Liver (tissue), 9 donors: Measurements from ENCODE around the gene NDFIP1. TPM values are rescaled to one million over a fixed set of nuclear protein-coding genes. Genes with fewer than 3 reads are reported as not detected.
A peak's percentile ranks its signal among the peaks of the same experiment; 100 is the strongest.
"Not testable (repeated sequence)": the region's sequence is repeated elsewhere in the genome, so short reads cannot be mapped to it uniquely, and the experiment has no call there.

ENCODE experiments used
- DNase-seq: peaks from one replicate; pipeline ENCODE4 v3.0.0-alpha.2; 2017; ENCODE audit warnings: low spot score
- H3K27ac ChIP-seq, 2 donors: one replicate each; pipeline ENCODE4 v1.7.0; 2013; ENCODE audit warnings: inconsistent platforms in 2 of 2, low read length in 2 of 2, control low read depth in 1 of 2, low read depth in 1 of 2, mild to moderate bottlenecking in 1 of 2
- H3K27me3 ChIP-seq, 4 donors: one replicate each; pipeline versions ENCODE4 v1.6.1 to v1.7.0; 2013; ENCODE audit warnings: low read length in 3 of 4, inconsistent platforms in 1 of 4, mild to moderate bottlenecking in 1 of 4, moderate library complexity in 1 of 4; ENCODE audit not compliant: control insufficient read depth in 4 of 4, insufficient read depth in 4 of 4
- H3K36me3 ChIP-seq, 4 donors: one replicate each; pipeline versions ENCODE4 v1.6.1 to v1.7.0; 2013; ENCODE audit warnings: low read length in 3 of 4, mild to moderate bottlenecking in 3 of 4, low read depth in 1 of 4, moderate library complexity in 1 of 4; ENCODE audit not compliant: control insufficient read depth in 4 of 4, insufficient read depth in 3 of 4
- H3K4me1 ChIP-seq, 4 donors: one replicate each; pipeline versions ENCODE4 v1.6.1 to v1.7.0; 2013; ENCODE audit warnings: low read length in 3 of 4, mild to moderate bottlenecking in 3 of 4, moderate library complexity in 1 of 4; ENCODE audit not compliant: control insufficient read depth in 4 of 4, insufficient read depth in 4 of 4
- H3K4me3 ChIP-seq, 3 donors: one replicate each; pipeline versions ENCODE4 v1.6.1 to v1.7.0; 2013; ENCODE audit warnings: low read length in 3 of 3, control low read depth in 1 of 3, low read depth in 1 of 3, mild to moderate bottlenecking in 1 of 3
- H3K9ac ChIP-seq, 2 donors: one replicate each; pipeline ENCODE4 v1.7.0; 2013; ENCODE audit warnings: low read length in 2 of 2, mild to moderate bottlenecking in 2 of 2, moderate library complexity in 2 of 2, control low read depth in 1 of 2, low read depth in 1 of 2
- H3K9me3 ChIP-seq, 4 donors: one replicate each; pipeline versions ENCODE4 v1.6.1 to v1.7.0; 2013; ENCODE audit warnings: low read length in 3 of 4; ENCODE audit not compliant: control insufficient read depth in 4 of 4
- CTCF ChIP-seq: fragments of 150-350 bp; IDR thresholded peaks from 2 replicates; pipeline ENCODE4 v1.5.1; 2017; ENCODE audit warnings: improper control_type of control experiment, low read depth, low read length; ENCODE audit not compliant: missing input control
- EGR1 ChIP-seq, 2 donors: IDR thresholded peaks; 2 replicates each; pipeline ENCODE4 v1.6.1; 2016 to 2018; ENCODE audit warnings: antibody characterized with exemption in 2 of 2, low read depth in 2 of 2
- FOXA1 ChIP-seq: IDR thresholded peaks from 2 replicates; pipeline ENCODE4 v1.6.1; 2016; ENCODE audit warnings: antibody characterized with exemption
- FOXA2 ChIP-seq: IDR thresholded peaks from 2 replicates; pipeline ENCODE4 v1.6.1; 2016; ENCODE audit warnings: antibody characterized with exemption
- GABPA ChIP-seq, 2 donors: IDR thresholded peaks in 1 of 2; conservative IDR thresholded peaks in 1 of 2; 2 replicates each; pipeline ENCODE4 v1.6.1; 2016; ENCODE audit warnings: antibody characterized with exemption in 2 of 2, mild to moderate bottlenecking in 1 of 2, moderate library complexity in 1 of 2
- HNF4A ChIP-seq, 2 donors: conservative IDR thresholded peaks; 2 replicates each; pipeline ENCODE4 v1.6.1; 2016; ENCODE audit warnings: antibody characterized with exemption in 2 of 2, mild to moderate bottlenecking in 2 of 2
- HNF4G ChIP-seq: IDR thresholded peaks from 2 replicates; pipeline ENCODE4 v1.6.1; 2016; ENCODE audit warnings: antibody characterized with exemption
- JUND ChIP-seq, 2 donors: IDR thresholded peaks; 2 replicates each; pipeline ENCODE4 v1.6.1; 2016; ENCODE audit warnings: antibody characterized with exemption in 2 of 2
- MAX ChIP-seq: IDR thresholded peaks from 2 replicates; pipeline ENCODE4 v1.6.1; 2016; ENCODE audit warnings: antibody characterized with exemption
- NR2F2 ChIP-seq: IDR thresholded peaks from 2 replicates; pipeline ENCODE4 v1.6.1; 2016; ENCODE audit warnings: antibody characterized with exemption
- RAD21 ChIP-seq, 2 donors: IDR thresholded peaks; 2 replicates each; pipeline ENCODE4 v1.6.1; 2016; ENCODE audit warnings: antibody characterized with exemption in 2 of 2, mild to moderate bottlenecking in 2 of 2
- RXRA ChIP-seq, 2 donors: IDR thresholded peaks; 2 replicates each; pipeline ENCODE4 v1.6.1; 2017 to 2018; ENCODE audit warnings: antibody characterized with exemption in 2 of 2, mild to moderate bottlenecking in 1 of 2
- SP1 ChIP-seq: IDR thresholded peaks from 2 replicates; pipeline ENCODE4 v1.6.1; 2018; ENCODE audit warnings: antibody characterized with exemption, mild to moderate bottlenecking
- TAF1 ChIP-seq: conservative IDR thresholded peaks from 2 replicates; pipeline ENCODE4 v1.6.1; 2016; ENCODE audit warnings: antibody characterized with exemption, mild to moderate bottlenecking
- YY1 ChIP-seq: IDR thresholded peaks from 2 replicates; pipeline ENCODE4 v1.6.1; 2016; ENCODE audit warnings: antibody characterized with exemption, mild to moderate bottlenecking
- WGBS: extraction: QIAGEN DNeasy Blood & Tissue Kit; methylation state at CpG from one replicate; pipeline ENCODE4 v1.1.7; 2013; 5-methylcytosine and 5-hydroxymethylcytosine counted together
- polyA plus RNA-seq, 2 donors: library from polyadenylated mRNA; stranded (reverse) in 1 of 2; unstranded in 1 of 2; fragments of 200-250 nt in 1 of 2; fragments of >200 nt in 1 of 2; fragmentation: Nextera tagmentation in 1 of 2; extraction: Ambion mirVana in 1 of 2; gene quantifications; one replicate each; pipeline versions ENCODE4 v1.2.1 to v1.2.3, GENCODE V29; 2013 to 2015
- total RNA-seq, 2 donors: library from RNA; depleted of rRNA; stranded (reverse); fragments of >200 nt; gene quantifications; one replicate each; pipeline ENCODE4 v1.2.3, GENCODE V29; 2014
- TF ChIP-seq, protein P1 (sequence below): IDR thresholded peaks from 2 replicates; pipeline ENCODE4 v1.6.1; 2016; ENCODE audit warnings: antibody characterized with exemption
- donor health status: healthy.
- donor health status: healthy.
- donor health status: healthy.
- donor health status: healthy.
- donor health status: healthy.

The NDFIP1 gene
- total and polyA plus RNA-seq, 4 donors = 43.5 to 68.1 (median 57.1) TPM

DNA sequence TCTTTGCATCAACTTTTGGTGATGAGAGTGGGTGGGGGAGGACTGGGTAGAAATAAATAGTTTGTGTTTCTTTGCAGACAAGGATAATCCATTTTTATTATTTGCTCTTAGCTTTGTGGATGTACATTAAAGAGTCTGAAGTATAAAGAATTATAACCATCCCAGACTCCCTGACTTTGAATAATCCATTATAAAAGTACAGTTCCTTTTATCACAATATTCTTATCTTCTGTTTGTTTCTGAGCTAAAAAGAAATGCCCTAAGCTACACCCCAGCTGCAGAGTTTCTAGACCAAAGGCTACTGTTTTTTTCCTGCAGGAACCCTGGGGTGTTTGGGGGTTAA lies 77.9 kb downstream of the NDFIP1 start:
- no peaks in the 10 kb centered on the region for H3K27me3 ChIP-seq
- no peak overlapping the region for H3K9ac ChIP-seq
- TF ChIP-seq RAD21 (IDR thresholded peaks at IDR 0.05) (no peak), SP1 (peak; percentile 6)
- DNase-seq = no peak
- no peak overlapping the region for H3K27ac ChIP-seq
- H3K36me3 ChIP-seq = no peaks in the 10 kb centered on the region
- no peaks in the 10 kb centered on the region for H3K9me3 ChIP-seq
- H3K4me3 ChIP-seq = no peak overlapping the region
- H3K4me1 ChIP-seq = peaks cover 0 to 4% (median 0%) of the 10 kb centered on the region in 4 donors

GRCh38 chr5:142186857-142187594 lies 78.4 kb downstream of the NDFIP1 start:
- no peaks in the 10 kb centered on the region for H3K36me3 ChIP-seq
- WGBS = 46% methylated on average over 11 of the region's 11 CpGs
- H3K4me1 ChIP-seq = peaks cover 0 to 4% (median 0%) of the 10 kb centered on the region in 4 donors
- no peaks in the 10 kb centered on the region for H3K27me3 ChIP-seq
- H3K27ac ChIP-seq = peak overlapping the region; percentile 16 to 43
- no peak for DNase-seq
- no peak overlapping the region for H3K9ac ChIP-seq
- H3K9me3 ChIP-seq = no peaks in the 10 kb centered on the region
- H3K4me3 ChIP-seq = no peak overlapping the region
- peak; percentile 56 for TF ChIP-seq NR2F2
- no peak for TF ChIP-seq CTCF

- not testable (repeated sequence) for H3K9ac ChIP-seq, H3K27me3 ChIP-seq, H3K9me3 ChIP-seq, H3K36me3 ChIP-seq, H3K27ac ChIP-seq, H3K4me3 ChIP-seq, DNase-seq, H3K4me1 ChIP-seq
- 92% methylated on average over 6 of the region's 6 CpGs for WGBS
Observed at GRCh38 chr5:142188691-142189090, 80.1 kb downstream of the NDFIP1 start.

DNA sequence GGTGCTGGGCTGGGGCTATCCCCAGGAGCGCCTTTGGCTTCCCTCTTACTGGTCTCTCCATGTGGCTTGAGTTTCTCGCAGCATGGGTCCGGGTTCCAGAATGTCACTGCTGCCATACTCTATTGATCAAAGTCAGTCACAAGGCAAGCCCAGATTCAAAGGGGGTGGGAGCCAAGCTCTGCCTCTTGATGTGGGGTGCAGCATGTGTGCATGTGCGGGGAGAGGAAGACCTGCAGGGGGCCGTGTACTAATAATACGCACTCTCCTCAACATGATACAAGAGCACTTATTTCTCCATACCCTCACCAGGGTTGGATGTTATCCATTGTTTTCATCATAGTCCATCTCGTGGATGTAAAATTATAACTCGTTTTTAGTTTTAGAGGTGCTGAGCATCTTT lies 81.2 kb downstream of the NDFIP1 start:
- no peaks in the 10 kb centered on the region for H3K36me3 ChIP-seq

More for the DNA sequence above, 81.2 kb downstream of the NDFIP1 start:
- no peak for DNase-seq
- Histone ChIP-seq H3K4me1 (peaks cover 0 to 4% (median 0%) of the 10 kb centered on the region in 4 donors), H3K4me3 (no peak overlapping the region), H3K27me3 (no peaks in the 10 kb centered on the region), H3K9ac (no peak overlapping the region), H3K9me3 (no peaks in the 10 kb centered on the region), H3K27ac (no peak overlapping the region)
- 76% methylated on average over 8 of the region's 8 CpGs for WGBS
- TF ChIP-seq EGR1 (IDR thresholded peaks at IDR 0.05; ENCODE audit: low read depth in 2 of 2) (no peak), RXRA (IDR thresholded peaks at IDR 0.05) (no peak), MAX (no peak), YY1 (no peak), TAF1 (no peak), JUND (IDR thresholded peaks at IDR 0.05) (no peak), GABPA (IDR thresholded peaks at IDR 0.05 in 1 of 2, conservative IDR thresholded peaks at IDR 0.05 in 1 of 2) (no peak), CTCF (no peak), FOXA1 (no peak), FOXA2 (no peak), HNF4G (no peak), SP1 (no peak), HNF4A (conservative IDR thresholded peaks at IDR 0.05) (no peak)
- TF ChIP-seq, protein P1, sequence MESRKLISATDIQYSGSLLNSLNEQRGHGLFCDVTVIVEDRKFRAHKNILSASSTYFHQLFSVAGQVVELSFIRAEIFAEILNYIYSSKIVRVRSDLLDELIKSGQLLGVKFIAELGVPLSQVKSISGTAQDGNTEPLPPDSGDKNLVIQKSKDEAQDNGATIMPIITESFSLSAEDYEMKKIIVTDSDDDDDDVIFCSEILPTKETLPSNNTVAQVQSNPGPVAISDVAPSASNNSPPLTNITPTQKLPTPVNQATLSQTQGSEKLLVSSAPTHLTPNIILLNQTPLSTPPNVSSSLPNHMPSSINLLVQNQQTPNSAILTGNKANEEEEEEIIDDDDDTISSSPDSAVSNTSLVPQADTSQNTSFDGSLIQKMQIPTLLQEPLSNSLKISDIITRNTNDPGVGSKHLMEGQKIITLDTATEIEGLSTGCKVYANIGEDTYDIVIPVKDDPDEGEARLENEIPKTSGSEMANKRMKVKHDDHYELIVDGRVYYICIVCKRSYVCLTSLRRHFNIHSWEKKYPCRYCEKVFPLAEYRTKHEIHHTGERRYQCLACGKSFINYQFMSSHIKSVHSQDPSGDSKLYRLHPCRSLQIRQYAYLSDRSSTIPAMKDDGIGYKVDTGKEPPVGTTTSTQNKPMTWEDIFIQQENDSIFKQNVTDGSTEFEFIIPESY = no peak
